Left ventricle myocardium superior (tissue), 1 donor: Measurements from ENCODE around the gene PNPLA5. TPM values are rescaled to one million over a fixed set of nuclear protein-coding genes. Genes with fewer than 3 reads are reported as not detected.
A peak's percentile ranks its signal among the peaks of the same experiment; 100 is the strongest.

ENCODE experiments used
- ATAC-seq: fragments of 200-7000 bp; cut with Tn5 transposase; one replicate; pipeline ENCODE4 v1.9.1; 2020; ENCODE audit warnings: mild to moderate bottlenecking, moderate library complexity
- DNase-seq: peaks from one replicate; pipeline ENCODE4 v3.0.0-alpha.2; 2020
- intact Hi-C: fragments of 100-400 bp; cut with micrococcal nuclease; formaldehyde crosslinking; loops from one replicate; pipeline ENCODE4 v1.11.0; 2022
- total RNA-seq: library from RNA; stranded (reverse); fragmentation: NEBNext Ultra II Directional; extraction: Animal tissue kit (Norgen Biotek cat#: 25700); gene quantifications from one replicate; pipeline ENCODE4 v1.2.1, GENCODE V29; 2021
- donor health status: DM: no; HTN: yes; CAD: no; lungs with severe emphysema.

The PNPLA5 gene
- total RNA-seq, 1 donor from 2014 or later, result not detected

- no peak for DNase-seq
- ATAC-seq, result no peak
- intact Hi-C loops, result no loop called here
Observed at GRCh38 chr22:43860126-43860525, 31.7 kb downstream of the PNPLA5 start.

GRCh38 chr22:43859621-43860020, 32.2 kb downstream of the PNPLA5 start:
- intact Hi-C loops, result no loop called here
- ATAC-seq (no peak), DNase-seq (no peak)

GRCh38 chr22:43859176-43859575, 32.6 kb downstream of the PNPLA5 start:
- ATAC-seq (no peak), DNase-seq (no peak)
- intact Hi-C loops, result no loop called here

- intact Hi-C loops, result no loop called here
- ATAC-seq, result no peak
- no peak for DNase-seq
Observed at GRCh38 chr22:43858156-43858895, 33.5 kb downstream of the PNPLA5 start.

- intact Hi-C loops, result no loop called here
- no peak for DNase-seq
- no peak for ATAC-seq
Observed at GRCh38 chr22:43857367-43857766, 34.4 kb downstream of the PNPLA5 start.

- ATAC-seq, result no peak
- intact Hi-C loops, result no loop called here
Observed at GRCh38 chr22:43855431-43855830, 36.4 kb downstream of the PNPLA5 start.

GRCh38 chr22:43854786-43855271, 37.0 kb downstream of the PNPLA5 start:
- ATAC-seq (no peak), DNase-seq (no peak)
- intact Hi-C loops, result no loop called here

More at GRCh38 chr22:43855431-43855830, 36.4 kb downstream of the PNPLA5 start:
- no peak for DNase-seq

GRCh38 chr22:43854121-43854785, 37.6 kb downstream of the PNPLA5 start:
- ATAC-seq (no peak), DNase-seq (no peak)
- intact Hi-C loops, result no loop called here

- ATAC-seq, result no peak
Observed at GRCh38 chr22:43853328-43853931, 38.4 kb downstream of the PNPLA5 start.

GRCh38 chr22:43852573-43853327, 39.1 kb downstream of the PNPLA5 start:
- ATAC-seq, result no peak
- intact Hi-C loops, result no loop called here
- no peak for DNase-seq

More at GRCh38 chr22:43853328-43853931, 38.4 kb downstream of the PNPLA5 start:
- DNase-seq, result no peak
- intact Hi-C loops, result no loop called here

- ATAC-seq (no peak), DNase-seq (no peak)
- intact Hi-C loops, result no loop called here
Observed at GRCh38 chr22:43851979-43852307, 39.9 kb downstream of the PNPLA5 start.

GRCh38 chr22:43851058-43851978, 40.5 kb downstream of the PNPLA5 start:
- intact Hi-C loops, result no loop called here
- DNase-seq, result no peak
- ATAC-seq, result no peak

GRCh38 chr22:43850529-43850928, 41.3 kb downstream of the PNPLA5 start:
- no peak for DNase-seq
- intact Hi-C loops, result no loop called here
- ATAC-seq, result no peak

GRCh38 chr22:43849731-43850130, 42.1 kb downstream of the PNPLA5 start:
- DNase-seq (no peak), ATAC-seq (no peak)
- intact Hi-C loops, result no loop called here

- DNase-seq (peak; percentile 57), ATAC-seq (peak; percentile 81)
- intact Hi-C loops, result no loop called here
Observed at GRCh38 chr22:43848366-43849171, 43.2 kb downstream of the PNPLA5 start.

- no peak for ATAC-seq
- intact Hi-C loops, result no loop called here
Observed at GRCh38 chr22:43847376-43848289, 44.2 kb downstream of the PNPLA5 start.

GRCh38 chr22:43846966-43847365, 44.8 kb downstream of the PNPLA5 start:
- no peak for ATAC-seq

More at GRCh38 chr22:43847376-43848289, 44.2 kb downstream of the PNPLA5 start:
- DNase-seq, result no peak

More at GRCh38 chr22:43846966-43847365, 44.8 kb downstream of the PNPLA5 start:
- DNase-seq, result no peak
- intact Hi-C loops, result no loop called here
